AG04450 (cell line): ENCODE measurements around the gene HES2. TPM values are rescaled to one million over a fixed set of nuclear protein-coding genes. Genes with fewer than 3 reads are reported as not detected.

Source experiments
- CTCF ChIA-PET: fragments of 300-600, 350-600 bp; formaldehyde crosslinking; extraction: SDS; loops from one replicate; lab custom pipeline; 2022; ENCODE audit warnings: antibody characterized with exemption, inconsistent platforms; lab: Charles Lee
- POLR2A ChIA-PET: fragments of 350-600 bp; formaldehyde crosslinking; extraction: SDS; loops from one replicate; lab custom pipeline; 2021; ENCODE audit warnings: antibody characterized with exemption, inconsistent platforms; lab: Yijun Ruan, JAX
- DNase-seq: peaks from one replicate; pipeline ENCODE4 v3.0.0-alpha.2; 2011; ENCODE audit warnings: low read depth, low spot score
- H3K27ac ChIP-seq: one replicate; pipeline ENCODE4 v1.5.1; 2012; ENCODE audit warnings: low read depth, low read length, control low read depth
- H3K27me3 ChIP-seq: one replicate; pipeline ENCODE4 v1.6.0; 2012; ENCODE audit warnings: low read length; ENCODE audit not compliant: control insufficient read depth, insufficient read depth
- H3K4me3 ChIP-seq: 2 replicates; pipeline ENCODE4 v1.5.1; 2011; ENCODE audit warnings: mild to moderate bottlenecking, low read depth, low read length, control low read depth
- H3K9me3 ChIP-seq: 2 replicates; pipeline ENCODE4 v1.5.1; 2012; ENCODE audit warnings: low read length; ENCODE audit not compliant: control insufficient read depth, insufficient read depth
- CTCF ChIP-seq: IDR thresholded peaks from 2 replicates; pipeline ENCODE4 v1.5.1; 2011; ENCODE audit warnings: low read depth, low read length, control low read depth, inconsistent platforms
- polyA plus RNA-seq: library from polyadenylated mRNA; depleted of rRNA; stranded (reverse); fragments of >200 nt; gene quantifications from 2 replicates; pipeline ENCODE4 v1.2.3, GENCODE V29; 2011

The HES2 gene
- polyA plus RNA-seq, 1 experiment: not detected

DNA sequence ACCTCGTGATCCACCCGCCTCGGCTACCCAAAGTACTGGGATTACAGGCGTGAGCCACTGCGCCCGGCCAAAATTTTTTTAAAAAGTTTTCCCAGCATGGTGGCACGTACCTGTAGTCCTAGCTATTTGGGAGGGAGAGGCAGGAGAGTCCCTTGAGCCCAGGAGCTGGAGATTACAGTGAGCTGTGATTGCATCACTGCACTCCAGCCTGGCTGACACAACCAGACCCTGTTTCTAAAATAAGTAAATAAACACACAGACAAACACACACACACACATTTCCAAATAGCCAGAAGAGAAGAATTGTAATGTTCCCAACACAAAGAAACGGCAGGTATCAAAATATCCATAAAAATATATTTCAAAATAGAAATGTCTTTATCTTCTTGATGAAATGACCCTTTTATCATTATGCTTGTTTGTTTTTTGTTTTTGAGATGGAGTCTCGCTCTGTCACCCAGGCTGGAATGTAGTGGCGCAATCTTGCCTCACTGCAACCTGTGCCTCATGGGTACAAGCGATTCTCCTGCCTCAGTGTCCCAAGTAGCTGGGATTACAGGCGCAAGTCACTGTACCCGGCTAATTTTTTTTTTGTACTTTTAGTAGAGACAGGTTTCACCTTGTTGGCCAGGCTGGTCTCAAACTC is 9.3 kb downstream of the HES2 start:
- ChIA-PET CTCF (no interaction called here), POLR2A (no interaction called here)
- DNase-seq: no peak
- TF ChIP-seq CTCF: no peak
- H3K27me3 ChIP-seq: peaks cover 8% of the 10 kb centered on the region
- no peak overlapping the region for H3K4me3 ChIP-seq
- no peaks in the 10 kb centered on the region for H3K9me3 ChIP-seq
- no peak overlapping the region for H3K27ac ChIP-seq

- TF ChIP-seq CTCF: no peak
- ChIA-PET POLR2A (no interaction called here), CTCF (interaction anchor here (1.0 kb wide), 1 partner anchor 237 kb away, joined by 3 read pairs; no protein-coding TSS in a partner anchor)
- no peaks in the 10 kb centered on the region for H3K9me3 ChIP-seq
- peaks cover 8% of the 10 kb centered on the region for H3K27me3 ChIP-seq
- no peak overlapping the region for H3K4me3 ChIP-seq
- no peak overlapping the region for H3K27ac ChIP-seq
- DNase-seq: no peak
Measured at GRCh38 chr1:6409733-6410132, 10.0 kb downstream of the HES2 start.

GRCh38 chr1:6409053-6409452 is 10.7 kb downstream of the HES2 start:
- TF ChIP-seq CTCF: no peak
- Histone ChIP-seq H3K9me3 (no peaks in the 10 kb centered on the region; the same call in 1 of the 2 replicates), H3K27me3 (peaks cover 8% of the 10 kb centered on the region), H3K4me3 (no peak overlapping the region), H3K27ac (no peak overlapping the region)
- no peak for DNase-seq
- ChIA-PET CTCF (interaction anchor here (1.0 kb wide), 1 partner anchor 238 kb away, joined by 3 read pairs; no protein-coding TSS in a partner anchor), POLR2A (no interaction called here)

DNA sequence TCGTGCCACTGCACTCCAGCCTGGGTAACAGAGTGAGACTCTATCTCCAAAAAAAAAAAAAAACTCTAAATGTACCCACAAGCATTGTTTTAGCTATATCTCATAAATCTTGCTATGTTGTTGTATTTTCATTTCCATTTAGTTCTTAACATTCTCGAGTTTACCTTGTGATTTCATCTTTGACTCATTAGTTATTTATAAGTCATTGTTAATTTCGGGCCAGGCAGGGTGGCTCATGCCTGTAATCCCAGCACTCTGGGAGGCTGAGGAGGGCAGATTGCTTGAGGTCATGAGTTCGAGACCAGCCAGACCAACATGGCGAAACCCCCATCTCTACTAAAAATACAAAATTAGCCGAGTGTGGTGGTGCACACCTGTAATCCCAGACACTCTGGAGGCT is 11.7 kb downstream of the HES2 start:
- H3K4me3 ChIP-seq: no peak overlapping the region
- ChIA-PET CTCF (interaction anchor here (0.7 to 0.8 kb wide), 4 partner anchors 33 to 363 kb away, joined by 3 to 4 read pairs (median 3); no protein-coding TSS in a partner anchor), POLR2A (interaction anchor here (0.6 kb wide), 1 partner anchor 24 kb away, joined by 3 read pairs; no protein-coding TSS in a partner anchor)
- H3K27ac ChIP-seq: no peak overlapping the region
- TF ChIP-seq CTCF: no peak
- H3K27me3 ChIP-seq: peaks cover 8% of the 10 kb centered on the region
- DNase-seq: no peak
- no peaks in the 10 kb centered on the region; the same call in 1 of the 2 replicates for H3K9me3 ChIP-seq

GRCh38 chr1:6401673-6402072 is 18.0 kb downstream of the HES2 start:
- H3K27me3 ChIP-seq: peaks cover 3% of the 10 kb centered on the region
- H3K27ac ChIP-seq: no peak overlapping the region
- TF ChIP-seq CTCF: no peak
- DNase-seq: no peak
- H3K4me3 ChIP-seq: no peak overlapping the region
- ChIA-PET POLR2A (no interaction called here), CTCF (interaction anchor here (1.1 kb wide), 1 partner anchor 54 kb away, joined by 3 read pairs; no protein-coding TSS in a partner anchor)
- H3K9me3 ChIP-seq: no peaks in the 10 kb centered on the region; the same call in 1 of the 2 replicates
